Sigmoid colon (tissue), 7 donors: ENCODE results near the gene TSSK2. TPM values are rescaled to one million over a fixed set of nuclear protein-coding genes. Genes with fewer than 3 reads are reported as not detected.

Source experiments
- DNase-seq: peaks from one replicate; pipeline ENCODE4 v3.0.0-alpha.2; 2019
- H3K27ac ChIP-seq, 4 donors: fragments of 200-600 bp; sonication (generic); one replicate each; pipeline ENCODE4 v1.5.1; 2016 to 2019; ENCODE audit warnings: mild to moderate bottlenecking in 1 of 4
- H3K27me3 ChIP-seq, 3 donors: fragments of 200-600 bp; sonication (generic); one replicate each; pipeline ENCODE4 v1.5.1; 2019; ENCODE audit warnings: mild to moderate bottlenecking in 1 of 3
- H3K36me3 ChIP-seq, 4 donors: fragments of 200-600 bp; sonication (generic); one replicate each; pipeline ENCODE4 v1.5.1; 2016 to 2019
- H3K4me1 ChIP-seq, 4 donors: fragments of 200-600 bp; sonication (generic); one replicate each; pipeline ENCODE4 v1.5.1; 2017 to 2019
- H3K4me3 ChIP-seq, 4 donors: fragments of 200-600 bp; sonication (generic); one replicate each; pipeline ENCODE4 v1.5.1; 2017 to 2019; ENCODE audit warnings: mild to moderate bottlenecking in 2 of 4, moderate library complexity in 1 of 4
- H3K9me3 ChIP-seq, 4 donors: fragments of 200-600 bp in 3 of 4; sonication (generic) in 3 of 4; one replicate each; pipeline versions ENCODE4 v1.5.1 to v1.6.1; 2013 to 2019
- EP300 ChIP-seq, 4 donors: sonication (generic); formaldehyde crosslinking; IDR thresholded peaks; one replicate each; pipeline ENCODE4 v1.6.1; 2017; ENCODE audit warnings: antibody characterized with exemption in 4 of 4
- POLR2A ChIP-seq, 2 donors: fragments of 450-650 bp; IDR thresholded peaks; one replicate each; pipeline ENCODE4 v1.6.1; 2016; ENCODE audit warnings: antibody characterized with exemption in 2 of 2, mild to moderate bottlenecking in 2 of 2, moderate library complexity in 2 of 2
- POLR2AphosphoS5 ChIP-seq, 4 donors: sonication (generic); formaldehyde crosslinking; IDR thresholded peaks; one replicate each; pipeline ENCODE4 v1.6.1; 2017; ENCODE audit warnings: antibody characterized with exemption in 4 of 4
- WGBS, 2 donors: extraction: QIAGEN DNeasy Blood & Tissue Kit; methylation state at CpG; one replicate each; pipeline ENCODE4 v1.1.7; 2013; 5-methylcytosine and 5-hydroxymethylcytosine counted together
- intact Hi-C: fragments of 100-400 bp; cut with DNase I; formaldehyde crosslinking; loops from one replicate; pipeline ENCODE4 v1.15.1; 2023
- polyA plus RNA-seq, 3 donors: library from polyadenylated mRNA; stranded (reverse); fragments of 200-250 nt; gene quantifications; one replicate each; pipeline ENCODE4 v1.2.3, GENCODE V29; 2013
- total RNA-seq, 4 donors: library from RNA; depleted of rRNA; stranded (reverse); fragments of >200 nt; gene quantifications; one replicate each; pipeline ENCODE4 v1.1.0, GENCODE V29; 2016
- TF ChIP-seq, protein P1 (sequence below), 4 experiments: fragments of 450-650 bp in 3 of 4; fragments of 200-600 bp in 1 of 4; IDR thresholded peaks; one replicate each; pipeline ENCODE4 v1.5.1; 2016 to 2019; ENCODE audit warnings: antibody characterized with exemption in 4 of 4, mild to moderate bottlenecking in 3 of 4, moderate library complexity in 2 of 4
- donor health status: healthy with polysubstance abuse.
- donor health status: Bipolar disorder and iron deficiency.
- donor health status: healthy.

TSSK2 gene
- total and polyA plus RNA-seq, 7 donors, result 0.12 TPM; not detected in 6

DNA sequence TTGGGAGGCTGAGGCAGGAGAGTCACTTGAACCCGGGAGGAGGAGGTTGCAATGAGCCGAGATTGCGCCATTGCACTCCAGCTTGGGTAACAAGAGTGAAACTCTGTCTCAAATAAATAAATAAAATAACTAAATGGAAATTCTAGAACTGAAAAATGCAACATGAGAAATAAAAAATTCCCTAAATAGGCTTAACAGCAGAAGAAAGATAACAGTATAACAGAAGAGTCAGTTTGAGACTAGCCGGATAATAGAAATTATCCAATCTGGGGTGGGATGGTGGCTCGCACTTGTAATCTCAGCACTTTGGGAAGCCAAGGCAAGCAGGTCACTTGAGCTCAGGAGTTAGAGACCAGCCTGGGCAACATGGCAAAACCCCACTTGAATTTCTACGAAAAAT lies 33.3 kb downstream of the TSSK2 start:
- Histone ChIP-seq H3K27ac (no peak overlapping the region), H3K9me3 (no peaks in the 10 kb centered on the region), H3K36me3 (no peaks in the 10 kb centered on the region), H3K27me3 (peaks cover 6 to 67% (median 39%) of the 10 kb centered on the region in 3 donors), H3K4me1 (peaks cover 0 to 5% (median 5%) of the 10 kb centered on the region in 4 donors), H3K4me3 (no peak overlapping the region)
- TF ChIP-seq POLR2A (IDR thresholded peaks at IDR 0.05), result no peak
- TF ChIP-seq EP300 (IDR thresholded peaks at IDR 0.05), result no peak
- TF ChIP-seq, protein P1, sequence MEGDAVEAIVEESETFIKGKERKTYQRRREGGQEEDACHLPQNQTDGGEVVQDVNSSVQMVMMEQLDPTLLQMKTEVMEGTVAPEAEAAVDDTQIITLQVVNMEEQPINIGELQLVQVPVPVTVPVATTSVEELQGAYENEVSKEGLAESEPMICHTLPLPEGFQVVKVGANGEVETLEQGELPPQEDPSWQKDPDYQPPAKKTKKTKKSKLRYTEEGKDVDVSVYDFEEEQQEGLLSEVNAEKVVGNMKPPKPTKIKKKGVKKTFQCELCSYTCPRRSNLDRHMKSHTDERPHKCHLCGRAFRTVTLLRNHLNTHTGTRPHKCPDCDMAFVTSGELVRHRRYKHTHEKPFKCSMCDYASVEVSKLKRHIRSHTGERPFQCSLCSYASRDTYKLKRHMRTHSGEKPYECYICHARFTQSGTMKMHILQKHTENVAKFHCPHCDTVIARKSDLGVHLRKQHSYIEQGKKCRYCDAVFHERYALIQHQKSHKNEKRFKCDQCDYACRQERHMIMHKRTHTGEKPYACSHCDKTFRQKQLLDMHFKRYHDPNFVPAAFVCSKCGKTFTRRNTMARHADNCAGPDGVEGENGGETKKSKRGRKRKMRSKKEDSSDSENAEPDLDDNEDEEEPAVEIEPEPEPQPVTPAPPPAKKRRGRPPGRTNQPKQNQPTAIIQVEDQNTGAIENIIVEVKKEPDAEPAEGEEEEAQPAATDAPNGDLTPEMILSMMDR (IDR thresholded peaks at IDR 0.05), result no peak
- no peak for TF ChIP-seq POLR2AphosphoS5 (IDR thresholded peaks at IDR 0.05)
- DNase-seq, result no peak
- intact Hi-C loops, result no loop called here
- WGBS, 2 donors, result 95% methylated on average over 6 of the region's 6 CpGs

GRCh38 chr22:19166421-19166820 lies 35.3 kb downstream of the TSSK2 start:
- no peak for DNase-seq
- Histone ChIP-seq H3K27me3 (peaks cover 7 to 68% (median 41%) of the 10 kb centered on the region in 3 donors), H3K4me3 (no peak overlapping the region), H3K36me3 (no peaks in the 10 kb centered on the region), H3K27ac (no peak overlapping the region), H3K4me1 (peaks cover 0 to 21% (median 21%) of the 10 kb centered on the region in 4 donors), H3K9me3 (no peaks in the 10 kb centered on the region)
- intact Hi-C loops, result no loop called here
- no peak for TF ChIP-seq POLR2A (IDR thresholded peaks at IDR 0.05)
- TF ChIP-seq POLR2AphosphoS5 (IDR thresholded peaks at IDR 0.05), result no peak
- TF ChIP-seq EP300 (IDR thresholded peaks at IDR 0.05), result no peak
- TF ChIP-seq, protein P1 (IDR thresholded peaks at IDR 0.05), result no peak
- WGBS, 2 donors, result 83 to 86% methylated on average over 8 of the region's 8 CpGs

DNA sequence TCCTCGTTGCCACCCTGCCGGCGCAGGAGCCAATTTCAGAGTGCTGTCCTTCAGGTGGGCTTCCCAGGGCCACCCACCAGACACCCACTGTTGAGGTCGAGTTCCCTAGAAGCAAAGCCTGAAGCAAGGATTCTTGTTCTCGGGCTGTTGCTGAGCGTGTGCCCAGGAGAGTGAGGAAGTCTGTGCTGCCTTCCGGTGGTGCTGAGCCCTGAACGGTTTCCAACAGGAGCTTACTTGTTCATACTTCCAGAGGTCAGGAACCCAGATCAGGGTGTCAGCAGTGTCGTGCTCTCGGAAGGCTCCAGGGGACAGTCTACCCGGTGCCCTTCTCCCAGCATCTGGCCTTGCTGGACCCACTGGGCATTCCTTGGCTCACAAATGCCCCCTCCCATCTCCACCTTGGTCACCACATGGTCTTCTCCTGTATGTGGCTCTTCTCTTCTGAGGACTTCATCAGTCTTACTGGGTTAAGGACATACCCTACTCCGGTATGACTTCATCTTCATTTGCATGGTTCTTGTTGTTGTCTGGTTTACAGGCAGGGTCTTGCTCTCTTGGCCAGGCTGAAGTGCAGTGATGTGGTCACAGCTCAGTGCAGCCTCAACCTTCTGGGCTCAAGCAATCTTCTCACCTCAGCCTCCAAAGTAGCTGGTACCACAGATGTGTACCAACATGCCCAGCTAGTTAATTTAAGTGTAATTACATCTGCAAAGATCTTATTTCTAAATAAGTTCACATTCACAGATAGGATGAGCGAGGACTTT lies 36.2 kb downstream of the TSSK2 start:
- Histone ChIP-seq H3K36me3 (no peaks in the 10 kb centered on the region), H3K4me3 (no peak overlapping the region), H3K27me3 (peaks cover 7 to 63% (median 41%) of the 10 kb centered on the region in 3 donors), H3K4me1 (peaks cover 0 to 27% (median 25%) of the 10 kb centered on the region in 4 donors), H3K9me3 (no peaks in the 10 kb centered on the region), H3K27ac (no peak overlapping the region)
- no peak for DNase-seq
- TF ChIP-seq EP300 (IDR thresholded peaks at IDR 0.05), result no peak
- no peak for TF ChIP-seq POLR2A (IDR thresholded peaks at IDR 0.05)
- TF ChIP-seq, protein P1 (IDR thresholded peaks at IDR 0.05), result no peak
- no peak for TF ChIP-seq POLR2AphosphoS5 (IDR thresholded peaks at IDR 0.05)
- 75 to 80% methylated on average over 13 of the region's 13 CpGs for WGBS, 2 donors
- intact Hi-C loops, result no loop called here

GRCh38 chr22:19168088-19168890 lies 37.2 kb downstream of the TSSK2 start:
- Histone ChIP-seq H3K4me3 (no peak overlapping the region), H3K36me3 (no peaks in the 10 kb centered on the region), H3K9me3 (no peaks in the 10 kb centered on the region), H3K4me1 (peaks cover 0 to 37% (median 35%) of the 10 kb centered on the region in 4 donors), H3K27ac (no peak overlapping the region), H3K27me3 (peaks cover 7 to 59% (median 37%) of the 10 kb centered on the region in 3 donors)
- no peak for TF ChIP-seq POLR2AphosphoS5 (IDR thresholded peaks at IDR 0.05)
- no peak for TF ChIP-seq POLR2A (IDR thresholded peaks at IDR 0.05)
- TF ChIP-seq EP300 (IDR thresholded peaks at IDR 0.05), result no peak
- TF ChIP-seq, protein P1 (IDR thresholded peaks at IDR 0.05), result no peak
- 23 to 59% methylated on average over 17 of the region's 17 CpGs for WGBS, 2 donors
- DNase-seq, result no peak
- intact Hi-C loops, result no loop called here
